HEK293 (cell line): Measurements from ENCODE around the gene SLC5A11.
A peak's percentile ranks its signal among the peaks of the same experiment; 100 is the strongest.

Experiments
- CTCF ChIA-PET: fragments of 350-600 bp; formaldehyde crosslinking; extraction: SDS; loops from one replicate; lab custom pipeline; 2021; ENCODE audit warnings: antibody characterized with exemption; lab: Yijun Ruan, JAX
- POLR2A ChIA-PET: fragments of 300-600 bp; formaldehyde crosslinking; extraction: SDS; loops from one replicate; lab custom pipeline; 2020; ENCODE audit warnings: antibody characterized with exemption, inconsistent platforms; lab: Yijun Ruan, JAX
- H3K27ac ChIP-seq: fragments of 200-500 bp; sonication (Bioruptor generic); 2 replicates; pipeline ENCODE4 v1.5.1; 2014; ENCODE audit warnings: low read depth, low read length, control low read depth, inconsistent platforms; ENCODE audit errors: extremely low read depth
- H3K36me3 ChIP-seq, 2 experiments: fragments of 200-500 bp in 1 of 2; sonication (Bioruptor generic) in 1 of 2; 1 replicate in 1 of 2; 2 replicates in 1 of 2; pipeline ENCODE4 v1.5.1; 2014 to 2017; ENCODE audit warnings: inconsistent platforms in 2 of 2, low read length in 2 of 2; ENCODE audit not compliant: control insufficient read depth in 2 of 2, insufficient read depth in 1 of 2
- H3K4me1 ChIP-seq: fragments of 200-500 bp; sonication (Bioruptor generic); 2 replicates; pipeline ENCODE4 v1.5.1; 2014; ENCODE audit warnings: mild to moderate bottlenecking, low read length, inconsistent platforms; ENCODE audit not compliant: control insufficient read depth, insufficient read depth
- H3K4me3 ChIP-seq: 2 replicates; pipeline ENCODE4 v1.5.1; 2011; ENCODE audit warnings: low read depth, mild to moderate bottlenecking, control low read depth, low read length, moderate library complexity
- H3K9me3 ChIP-seq: fragments of 200-500 bp; sonication (Bioruptor generic); 2 replicates; pipeline ENCODE4 v1.5.1; 2014; ENCODE audit warnings: low read depth, low read length, inconsistent platforms; ENCODE audit not compliant: control insufficient read depth, insufficient read depth
- BCL11B ChIP-seq: fragments of 450-650 bp; formaldehyde crosslinking; IDR thresholded peaks from 2 replicates; pipeline ENCODE4 v1.5.1; 2016; ENCODE audit warnings: low read depth, missing biosample characterization, missing genetic modification characterization
- EGR2 ChIP-seq: fragments of 450-650 bp; formaldehyde crosslinking; IDR thresholded peaks from 2 replicates; pipeline ENCODE4 v1.5.1; 2016; ENCODE audit warnings: low read depth, missing biosample characterization, missing genetic modification characterization
- ELK4 ChIP-seq: IDR thresholded peaks from 2 replicates; pipeline ENCODE4 v1.6.1; 2011; ENCODE audit warnings: mild to moderate bottlenecking, low read depth, low read length, borderline replicate concordance
- GLI2 ChIP-seq: fragments of 450-650 bp; formaldehyde crosslinking; IDR thresholded peaks from 2 replicates; pipeline ENCODE4; 2017; ENCODE audit warnings: missing biosample characterization, missing genetic modification characterization, low read depth, borderline replicate concordance
- GLIS2 ChIP-seq: fragments of 450-650 bp; formaldehyde crosslinking; IDR thresholded peaks from 2 replicates; pipeline ENCODE4 v1.5.1; 2016; ENCODE audit warnings: missing biosample characterization, missing genetic modification characterization
- HOXD13 ChIP-seq: sonication (generic); formaldehyde crosslinking; IDR thresholded peaks from 2 replicates; pipeline ENCODE4 v1.8.0; 2022; ENCODE audit warnings: missing genetic modification reagents, borderline replicate concordance
- KLF16 ChIP-seq: fragments of 450-650 bp; formaldehyde crosslinking; IDR thresholded peaks from 2 replicates; pipeline ENCODE4 v1.5.1; 2017; ENCODE audit warnings: missing biosample characterization, missing genetic modification characterization
- PRDM1 ChIP-seq: fragments of 450-650 bp; formaldehyde crosslinking; IDR thresholded peaks from 2 replicates; pipeline ENCODE4; 2016; ENCODE audit warnings: missing biosample characterization, missing genetic modification characterization
- PRDM10 ChIP-seq: fragments of 450-650 bp; formaldehyde crosslinking; IDR thresholded peaks from 2 replicates; pipeline ENCODE4 v1.5.1; 2016; ENCODE audit warnings: missing biosample characterization, missing genetic modification characterization
- ZNF114 ChIP-seq: fragments of 450-650 bp; formaldehyde crosslinking; IDR thresholded peaks from 2 replicates; pipeline ENCODE4 v1.5.0; 2017; ENCODE audit warnings: missing biosample characterization, missing genetic modification characterization
- ZNF175 ChIP-seq: fragments of 450-650 bp; formaldehyde crosslinking; IDR thresholded peaks from 2 replicates; pipeline ENCODE4 v1.5.1; 2016; ENCODE audit warnings: missing biosample characterization, missing genetic modification characterization
- ZNF184 ChIP-seq: fragments of 450-650 bp; IDR thresholded peaks from 2 replicates; pipeline ENCODE4 v1.5.1; 2018; ENCODE audit warnings: missing biosample characterization, mild to moderate bottlenecking, missing genetic modification characterization
- ZNF23 ChIP-seq: fragments of 450-650 bp; formaldehyde crosslinking; IDR thresholded peaks from 2 replicates; pipeline ENCODE4 v1.5.1; 2016; ENCODE audit warnings: missing biosample characterization, missing genetic modification characterization, borderline replicate concordance
- ZNF248 ChIP-seq: fragments of 450-650 bp; formaldehyde crosslinking; IDR thresholded peaks from 2 replicates; pipeline ENCODE4 v1.5.1; 2017; ENCODE audit warnings: missing biosample characterization, missing genetic modification characterization
- ZNF366 ChIP-seq: fragments of 450-650 bp; formaldehyde crosslinking; conservative IDR thresholded peaks from 2 replicates; pipeline ENCODE4 v1.5.1; 2016; ENCODE audit warnings: missing biosample characterization, missing genetic modification characterization
- ZNF394 ChIP-seq: fragments of 450-650 bp; formaldehyde crosslinking; IDR thresholded peaks from 2 replicates; pipeline ENCODE4 v1.5.1; 2016; ENCODE audit warnings: missing biosample characterization, missing genetic modification characterization, mild to moderate bottlenecking, moderate library complexity, borderline replicate concordance
- ZNF529 ChIP-seq: fragments of 450-650 bp; formaldehyde crosslinking; IDR thresholded peaks from 2 replicates; pipeline ENCODE4 v1.5.1; 2017; ENCODE audit warnings: missing genetic modification characterization, missing biosample characterization; ENCODE audit not compliant: insufficient replicate concordance
- ZNF585B ChIP-seq: fragments of 450-650 bp; formaldehyde crosslinking; IDR thresholded peaks from 2 replicates; pipeline ENCODE4 v1.5.1; 2016; ENCODE audit warnings: missing biosample characterization, missing genetic modification characterization
- ZNF600 ChIP-seq: fragments of 450-650 bp; formaldehyde crosslinking; IDR thresholded peaks from 2 replicates; pipeline ENCODE4 v1.5.1; 2016; ENCODE audit warnings: missing biosample characterization, missing genetic modification characterization
- ZNF610 ChIP-seq: fragments of 450-650 bp; formaldehyde crosslinking; IDR thresholded peaks from 2 replicates; pipeline ENCODE4 v1.5.1; 2016; ENCODE audit warnings: missing biosample characterization, missing genetic modification characterization, borderline replicate concordance
- ZNF645 ChIP-seq: fragments of 450-650 bp; formaldehyde crosslinking; IDR thresholded peaks from 2 replicates; pipeline ENCODE4; 2016; ENCODE audit warnings: missing biosample characterization, missing genetic modification characterization
- ZNF670 ChIP-seq: fragments of 450-650 bp; formaldehyde crosslinking; IDR thresholded peaks from 2 replicates; pipeline ENCODE4 v1.5.1; 2016; ENCODE audit warnings: missing biosample characterization, missing genetic modification characterization, low read depth
- ZNF677 ChIP-seq: fragments of 450-650 bp; IDR thresholded peaks from 2 replicates; pipeline ENCODE4 v1.5.0; 2018; ENCODE audit warnings: missing biosample characterization, mild to moderate bottlenecking, missing genetic modification characterization, moderate library complexity
- ZNF777 ChIP-seq: fragments of 450-650 bp; formaldehyde crosslinking; IDR thresholded peaks from 2 replicates; pipeline ENCODE4 v1.5.1; 2017; ENCODE audit warnings: missing biosample characterization, missing genetic modification characterization, borderline replicate concordance
- ZNF837 ChIP-seq: fragments of 450-650 bp; formaldehyde crosslinking; IDR thresholded peaks from 2 replicates; pipeline ENCODE4 v1.5.1; 2016; ENCODE audit warnings: missing biosample characterization, missing genetic modification characterization
- ZSCAN18 ChIP-seq: fragments of 450-650 bp; formaldehyde crosslinking; IDR thresholded peaks from 2 replicates; pipeline ENCODE4 v1.5.1; 2016; ENCODE audit warnings: missing biosample characterization, missing genetic modification characterization
- ZSCAN30 ChIP-seq: fragments of 450-650 bp; IDR thresholded peaks from 2 replicates; pipeline ENCODE4 v1.5.1; 2018; ENCODE audit warnings: missing biosample characterization, mild to moderate bottlenecking, missing genetic modification characterization, moderate library complexity

Gene SLC5A11

GRCh38 chr16:24873028-24873427 is 27.3 kb downstream of the SLC5A11 start:
- H3K4me3 ChIP-seq, result no peak overlapping the region
- H3K9me3 ChIP-seq, result no peaks in the 10 kb centered on the region
- H3K4me1 ChIP-seq, result no peaks in the 10 kb centered on the region
- TF ChIP-seq ZNF23 (tag by site-specific recombination), result no peak
- no peak for TF ChIP-seq ZNF645 (tag by site-specific recombination)
- TF ChIP-seq ZNF366 (tag by site-specific recombination), result peak; percentile 82
- no peak for TF ChIP-seq GLI2 (tag by site-specific recombination)
- no peak for TF ChIP-seq ZNF394 (tag by site-specific recombination)
- no peak for TF ChIP-seq KLF16 (tag by site-specific recombination)
- TF ChIP-seq ZNF175 (tag by site-specific recombination), result no peak
- TF ChIP-seq PRDM1 (tag by site-specific recombination), result peak; percentile 92
- TF ChIP-seq ELK4, result no peak
- TF ChIP-seq HOXD13, result no peak
- H3K36me3 ChIP-seq, result no peaks in the 10 kb centered on the region
- ChIA-PET POLR2A (no interaction called here), CTCF (interaction anchor here (0.6 to 1.1 kb wide), 2 partner anchors 32 to 560 kb away, joined by 3 read pairs; no protein-coding TSS in a partner anchor)
- H3K27ac ChIP-seq, result no peak overlapping the region

GRCh38 chr16:24875466-24875865 is 29.7 kb downstream of the SLC5A11 start:
- H3K9me3 ChIP-seq, result no peaks in the 10 kb centered on the region
- no peaks in the 10 kb centered on the region for H3K4me1 ChIP-seq
- no peak for TF ChIP-seq ZSCAN30 (tag by site-specific recombination)
- no peak for TF ChIP-seq ZNF677 (tag by site-specific recombination)
- TF ChIP-seq ZNF114 (tag by site-specific recombination), result no peak
- no peak for TF ChIP-seq KLF16 (tag by site-specific recombination)
- no peak for TF ChIP-seq EGR2 (tag by site-specific recombination)
- TF ChIP-seq ZNF585B (tag by site-specific recombination), result no peak
- TF ChIP-seq ZSCAN18 (tag by site-specific recombination), result no peak
- TF ChIP-seq ZNF837, result no peak
- TF ChIP-seq ZNF248, result no peak
- TF ChIP-seq ZNF600, result no peak
- TF ChIP-seq GLIS2 (tag by site-specific recombination), result no peak
- no peak for TF ChIP-seq ZNF529 (tag by site-specific recombination)
- TF ChIP-seq PRDM10 (tag by site-specific recombination), result no peak
- TF ChIP-seq ZNF777 (tag by site-specific recombination), result no peak
- no peak for TF ChIP-seq ZNF670 (tag by site-specific recombination)
- TF ChIP-seq ZNF610 (tag by site-specific recombination), result no peak
- TF ChIP-seq BCL11B (tag by site-specific recombination), result no peak
- no peak for TF ChIP-seq ZNF184 (tag by site-specific recombination)
- no peak overlapping the region for H3K27ac ChIP-seq
- H3K4me3 ChIP-seq, result no peak overlapping the region
- no peaks in the 10 kb centered on the region for H3K36me3 ChIP-seq
- CTCF ChIA-PET, result interaction anchor here (0.7 kb wide), 1 partner anchor 233 kb away, joined by 4 read pairs; no protein-coding TSS in a partner anchor
- POLR2A ChIA-PET, result no interaction called here
